GM12892 (cell line): ENCODE measurements around the gene LRRC45.

Experiments
- POLR2A ChIP-seq: IDR thresholded peaks from 2 replicates; pipeline ENCODE4 v1.6.1; 2011; ENCODE audit warnings: low read depth, low read length, control low read depth
- POLR2AphosphoS5 ChIP-seq: IDR thresholded peaks from 2 replicates; pipeline ENCODE4 v1.6.1; 2011; ENCODE audit warnings: low read depth, low read length, control low read depth
- TAF1 ChIP-seq: IDR thresholded peaks from 2 replicates; pipeline ENCODE4 v1.6.1; 2011; ENCODE audit warnings: low read depth, mild to moderate bottlenecking, control low read depth, low read length, borderline replicate concordance

- no peak for TF ChIP-seq POLR2A
- no peak for TF ChIP-seq POLR2AphosphoS5
- no peak for TF ChIP-seq TAF1
Observed at GRCh38 chr17:82028966-82029365, 5.9 kb downstream of the LRRC45 start.
